ENCODE data around the gene ARID1B. TPM values are rescaled to one million over a fixed set of nuclear protein-coding genes. Genes with fewer than 3 reads are reported as not detected.

The ARID1B gene
- total RNA-seq, 1 experiment from 2014 or later = 42.8 TPM

GRCh38 chr6:157131250-157131649, 354.1 kb downstream of the ARID1B start:
- ChIA-PET CTCF (no interaction called here), POLR2A (ENCODE audit: unreplicated experiment) (no interaction called here)
- Histone ChIP-seq H2AFZ (no peak overlapping the region), H3K36me3 (ENCODE audit: low read depth) (no peaks in the 10 kb centered on the region; the same call in 1 of the 2 replicates), H3K4me1 (replicated peaks; ENCODE audit: insufficient read depth) (peaks cover 14% of the 10 kb centered on the region; the same call in 1 of the 2 replicates), H4K20me1 (ENCODE audit: insufficient read depth) (no peaks in the 10 kb centered on the region), H3K4me3 (no peak overlapping the region), H3K79me2 (ENCODE audit: low read depth) (no peaks in the 10 kb centered on the region), H3K27ac (no peak overlapping the region), H3K9me2 (ENCODE audit: insufficient read depth) (no peaks in the 10 kb centered on the region), H3K9me3 (ENCODE audit: insufficient read depth, low read depth) (no peaks in the 10 kb centered on the region), H3K27me3 (ENCODE audit: insufficient read depth, low read depth) (no peaks in the 10 kb centered on the region), H3K4me2 (no peak overlapping the region), H3F3A (ENCODE audit: insufficient read depth, low read depth) (no peaks in the 10 kb centered on the region)
- no peak for TF ChIP-seq EZH2 (IDR thresholded peaks at IDR 0.05; ENCODE audit: low read depth)
- TF ChIP-seq CTCF (conservative IDR thresholded peaks at IDR 0.05) = no peak
- intact Hi-C loops (cut with micrococcal nuclease; ENCODE audit: unreplicated experiment) = no loop called here
- no peak for DNase-seq
- no TSS peak for BruUV-seq (replicated peaks)

GRCh38 chr6:157133856-157134255, 356.7 kb downstream of the ARID1B start:
- ChIA-PET CTCF (no interaction called here), POLR2A (ENCODE audit: unreplicated experiment) (no interaction called here)
- Histone ChIP-seq H3K79me2 (ENCODE audit: low read depth) (no peaks in the 10 kb centered on the region), H3K27me3 (ENCODE audit: insufficient read depth, low read depth) (no peaks in the 10 kb centered on the region), H3K9me2 (ENCODE audit: insufficient read depth) (no peaks in the 10 kb centered on the region), H3K36me3 (ENCODE audit: low read depth) (no peaks in the 10 kb centered on the region; the same call in 1 of the 2 replicates), H4K20me1 (ENCODE audit: insufficient read depth) (no peaks in the 10 kb centered on the region), H3F3A (ENCODE audit: insufficient read depth, low read depth) (no peaks in the 10 kb centered on the region), H3K9me3 (ENCODE audit: insufficient read depth, low read depth) (no peaks in the 10 kb centered on the region), H3K4me3 (no peak overlapping the region), H3K4me1 (replicated peaks; ENCODE audit: insufficient read depth) (0 out of 2 replicates have a peak, but pooled peaks cover 4% of the 10 kb centered on the region), H3K4me2 (no peak overlapping the region), H3K27ac (no peak overlapping the region), H2AFZ (no peak overlapping the region)
- BruUV-seq (replicated peaks) = no TSS peak
- DNase-seq = no peak
- TF ChIP-seq CTCF (conservative IDR thresholded peaks at IDR 0.05) (no peak), EZH2 (IDR thresholded peaks at IDR 0.05; ENCODE audit: low read depth) (no peak)
- intact Hi-C loops (cut with micrococcal nuclease; ENCODE audit: unreplicated experiment) = no loop called here

- Histone ChIP-seq H3K4me1 (replicated peaks; ENCODE audit: insufficient read depth) (no peaks in the 10 kb centered on the region), H3K4me2 (no peak overlapping the region), H3K27me3 (ENCODE audit: insufficient read depth, low read depth) (no peaks in the 10 kb centered on the region), H3K79me2 (ENCODE audit: low read depth) (no peaks in the 10 kb centered on the region), H3K9me3 (ENCODE audit: insufficient read depth, low read depth) (no peaks in the 10 kb centered on the region), H3F3A (ENCODE audit: insufficient read depth, low read depth) (no peaks in the 10 kb centered on the region), H4K20me1 (ENCODE audit: insufficient read depth) (no peaks in the 10 kb centered on the region), H2AFZ (no peak overlapping the region), H3K9me2 (ENCODE audit: insufficient read depth) (no peaks in the 10 kb centered on the region), H3K27ac (no peak overlapping the region), H3K4me3 (no peak overlapping the region), H3K36me3 (ENCODE audit: low read depth) (no peaks in the 10 kb centered on the region; the same call in 1 of the 2 replicates)
- POLR2A ChIA-PET (ENCODE audit: unreplicated experiment) = no interaction called here
- intact Hi-C loops (cut with micrococcal nuclease; ENCODE audit: unreplicated experiment) = no loop called here
- BruUV-seq (replicated peaks) = no TSS peak
- TF ChIP-seq EZH2 (IDR thresholded peaks at IDR 0.05; ENCODE audit: low read depth) = no peak
- TF ChIP-seq CTCF (conservative IDR thresholded peaks at IDR 0.05) = no peak
- CTCF ChIA-PET = no interaction called here
- DNase-seq = no peak
These were observed 357.3 kb downstream of the ARID1B start for GRCh38 chr6:157134402-157135047.

Data from PC-9 (cell line).